ENCODE data around the gene CFAP47.

The CFAP47 gene

DNA sequence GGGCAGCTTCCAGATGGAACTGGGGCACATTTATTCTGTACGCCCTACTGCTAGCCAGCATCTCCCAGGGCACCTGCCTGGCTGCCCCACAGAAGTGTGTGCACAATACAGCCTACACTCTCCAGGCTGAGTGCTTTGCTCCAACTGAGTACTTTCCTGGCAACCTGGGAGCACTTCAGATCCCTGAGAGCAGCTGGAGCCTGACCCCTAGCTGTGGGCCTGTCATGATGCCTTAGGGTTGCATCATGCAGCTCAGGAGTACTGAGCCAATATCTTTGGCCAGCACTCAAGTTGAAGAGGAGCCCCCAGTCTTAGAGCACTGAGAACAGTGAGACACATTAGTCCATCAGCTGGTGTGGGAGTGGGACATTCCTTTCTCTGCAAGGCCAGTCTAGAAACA lies 321.9 kb downstream of the CFAP47 start:
- no CpG with 5 or more reads among the region's 1 CpG for WGBS, 2 donors (ENCODE audit: extremely low coverage in 2 of 2, insufficient read length in 2 of 2, insufficient replicate concordance in 1 of 2)
- Histone ChIP-seq H3K79me1 (ENCODE audit: low read depth, low read length) (no peaks in the 10 kb centered on the region), H2AK5ac (ENCODE audit: low read depth, low read length) (no peak overlapping the region)

DNA sequence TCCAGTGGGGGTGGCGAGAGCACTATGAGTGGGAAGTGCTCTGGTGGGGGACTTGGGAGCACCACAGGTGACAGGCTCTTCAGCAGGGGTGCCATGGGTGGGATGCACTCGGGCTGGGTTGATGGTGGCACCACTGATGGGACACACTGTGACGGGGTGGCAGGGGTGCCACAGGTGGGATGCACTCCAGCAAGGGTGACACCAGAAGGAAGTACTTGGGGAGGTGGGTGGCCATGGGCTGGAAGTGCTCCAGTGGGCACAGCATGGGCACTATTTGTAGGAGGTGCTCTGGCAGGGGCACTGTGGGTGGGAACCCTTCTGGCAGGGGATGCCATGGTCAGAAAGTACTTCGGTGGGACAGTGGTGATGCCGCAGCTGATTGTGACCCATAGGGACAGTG lies 346.6 kb downstream of the CFAP47 start:
- no peak overlapping the region for H2BK5ac ChIP-seq (ENCODE audit: low read length)
- H3K27me3 ChIP-seq (ENCODE audit: control insufficient read depth in 3 of 3, insufficient read depth in 3 of 3, low read depth in 1 of 3, low read length in 3 of 3): no peaks in the 10 kb centered on the region
- no peaks in the 10 kb centered on the region for H3K9me3 ChIP-seq (replicated peaks in 1 of 2; ENCODE audit: control insufficient read depth in 2 of 2, insufficient read depth in 1 of 2, low read depth in 1 of 2, low read length in 2 of 2)
- no peak for DNase-seq (ENCODE audit: low spot score)
- H2AFZ ChIP-seq (ENCODE audit: low read length): no peak overlapping the region
- no peak overlapping the region for H3K18ac ChIP-seq (ENCODE audit: low read length)
- no peak overlapping the region for H3K4me2 ChIP-seq (ENCODE audit: insufficient read depth, low read length, poor library complexity, severe bottlenecking)
- H3K27ac ChIP-seq (replicated peaks; ENCODE audit: low read length): no peak overlapping the region
- H2BK120ac ChIP-seq (ENCODE audit: low read depth, low read length): no peak overlapping the region
- H3K4ac ChIP-seq (ENCODE audit: low read length): no peak overlapping the region
- H3K79me1 ChIP-seq (ENCODE audit: low read depth, low read length): no peaks in the 10 kb centered on the region
- H4K91ac ChIP-seq (ENCODE audit: low read depth, low read length, poor library complexity): no peak overlapping the region
- no peak overlapping the region for H2AK5ac ChIP-seq (ENCODE audit: low read depth, low read length)
- no peak overlapping the region for H3K14ac ChIP-seq (ENCODE audit: low read length)
- no peak overlapping the region for H2BK15ac ChIP-seq (ENCODE audit: low read length)
- WGBS, 2 donors (ENCODE audit: extremely low coverage in 2 of 2, insufficient read length in 2 of 2, insufficient replicate concordance in 1 of 2): no CpG with 5 or more reads among the region's 5 CpGs
- H2BK12ac ChIP-seq (ENCODE audit: low read length): no peak overlapping the region
- no peak overlapping the region for H4K8ac ChIP-seq (ENCODE audit: low read depth, low read length)
- H3K23ac ChIP-seq (ENCODE audit: low read depth, low read length, poor library complexity): no peak overlapping the region
- H3K9ac ChIP-seq (ENCODE audit: low read depth, low read length, poor library complexity): no peak overlapping the region
- H3K4me3 ChIP-seq (ENCODE audit: low read length in 2 of 2): no peak overlapping the region
- H3K4me1 ChIP-seq (ENCODE audit: control insufficient read depth in 2 of 2, insufficient read depth in 1 of 2, low read depth in 1 of 2, low read length in 2 of 2): no peaks in the 10 kb centered on the region
- no peaks in the 10 kb centered on the region for H3K36me3 ChIP-seq (replicated peaks in 1 of 2; ENCODE audit: control insufficient read depth in 2 of 2, insufficient read depth in 2 of 2, low read length in 2 of 2)

More for the DNA sequence above, 321.9 kb downstream of the CFAP47 start:
- H2BK120ac ChIP-seq (ENCODE audit: low read depth, low read length): no peak overlapping the region
- H3K9me3 ChIP-seq (replicated peaks in 1 of 2; ENCODE audit: control insufficient read depth in 2 of 2, insufficient read depth in 1 of 2, low read depth in 1 of 2, low read length in 2 of 2): no peaks in the 10 kb centered on the region
- no peaks in the 10 kb centered on the region for H3K4me1 ChIP-seq (ENCODE audit: control insufficient read depth in 2 of 2, insufficient read depth in 1 of 2, low read depth in 1 of 2, low read length in 2 of 2)
- no peak overlapping the region for H4K91ac ChIP-seq (ENCODE audit: low read depth, low read length, poor library complexity)
- H3K27me3 ChIP-seq (ENCODE audit: control insufficient read depth in 3 of 3, insufficient read depth in 3 of 3, low read depth in 1 of 3, low read length in 3 of 3): no peaks in the 10 kb centered on the region
- H3K4ac ChIP-seq (ENCODE audit: low read length): no peak overlapping the region
- no peak overlapping the region for H3K9ac ChIP-seq (ENCODE audit: low read depth, low read length, poor library complexity)
- H3K18ac ChIP-seq (ENCODE audit: low read length): no peak overlapping the region
- H3K36me3 ChIP-seq (replicated peaks in 1 of 2; ENCODE audit: control insufficient read depth in 2 of 2, insufficient read depth in 2 of 2, low read length in 2 of 2): no peaks in the 10 kb centered on the region
- H3K14ac ChIP-seq (ENCODE audit: low read length): no peak overlapping the region
- peak overlapping the region; percentile 3 for H2AFZ ChIP-seq (ENCODE audit: low read length)
- no peak for DNase-seq (ENCODE audit: low spot score)
- no peak overlapping the region for H2BK15ac ChIP-seq (ENCODE audit: low read length)
- H2BK5ac ChIP-seq (ENCODE audit: low read length): no peak overlapping the region
- no peak overlapping the region for H3K27ac ChIP-seq (replicated peaks; ENCODE audit: low read length)
- H3K23ac ChIP-seq (ENCODE audit: low read depth, low read length, poor library complexity): no peak overlapping the region
- H2BK12ac ChIP-seq (ENCODE audit: low read length): no peak overlapping the region
- no peak overlapping the region for H3K4me3 ChIP-seq (ENCODE audit: low read length in 2 of 2)
- no peak overlapping the region for H3K4me2 ChIP-seq (ENCODE audit: insufficient read depth, low read length, poor library complexity, severe bottlenecking)
- no peak overlapping the region for H4K8ac ChIP-seq (ENCODE audit: low read depth, low read length)

DNA sequence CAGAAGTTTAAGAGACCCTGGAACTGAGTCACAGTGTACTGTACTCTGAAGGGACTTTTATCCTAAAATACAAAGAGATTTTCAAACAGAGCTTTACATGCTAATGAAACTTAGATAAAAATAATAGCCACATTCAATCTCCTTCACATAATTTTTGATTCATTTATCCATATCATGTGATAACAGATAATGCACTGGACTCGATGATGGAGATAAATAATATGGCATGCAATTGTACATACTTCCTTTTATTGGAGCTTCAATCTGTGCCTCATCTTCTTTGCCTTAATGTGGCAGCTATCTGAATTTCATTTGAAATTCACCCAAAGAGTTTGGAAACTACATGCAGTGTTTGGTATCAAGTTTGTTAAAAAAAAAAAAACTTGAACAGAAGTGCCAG lies 390.6 kb downstream of the CFAP47 start:
- DNase-seq (ENCODE audit: low spot score): no peak
- Histone ChIP-seq H3K14ac (ENCODE audit: low read length) (no peak overlapping the region), H4K91ac (ENCODE audit: low read depth, low read length, poor library complexity) (no peak overlapping the region), H3K4me1 (ENCODE audit: control insufficient read depth in 2 of 2, insufficient read depth in 1 of 2, low read depth in 1 of 2, low read length in 2 of 2) (no peaks in the 10 kb centered on the region), H4K8ac (ENCODE audit: low read depth, low read length) (no peak overlapping the region), H2AFZ (ENCODE audit: low read length) (no peak overlapping the region), H3K4ac (ENCODE audit: low read length) (no peak overlapping the region), H3K79me1 (ENCODE audit: low read depth, low read length) (no peaks in the 10 kb centered on the region), H2BK5ac (ENCODE audit: low read length) (no peak overlapping the region), H3K36me3 (replicated peaks in 1 of 2; ENCODE audit: control insufficient read depth in 2 of 2, insufficient read depth in 2 of 2, low read length in 2 of 2) (no peaks in the 10 kb centered on the region), H3K9me3 (replicated peaks in 1 of 2; ENCODE audit: control insufficient read depth in 2 of 2, insufficient read depth in 1 of 2, low read depth in 1 of 2, low read length in 2 of 2) (no peaks in the 10 kb centered on the region), H2AK5ac (ENCODE audit: low read depth, low read length) (no peak overlapping the region), H3K27me3 (ENCODE audit: control insufficient read depth in 3 of 3, insufficient read depth in 3 of 3, low read depth in 1 of 3, low read length in 3 of 3) (no peaks in the 10 kb centered on the region), H3K4me2 (ENCODE audit: insufficient read depth, low read length, poor library complexity, severe bottlenecking) (no peak overlapping the region), H3K18ac (ENCODE audit: low read length) (no peak overlapping the region), H2BK15ac (ENCODE audit: low read length) (no peak overlapping the region), H3K4me3 (ENCODE audit: low read length in 2 of 2) (no peak overlapping the region), H2BK120ac (ENCODE audit: low read depth, low read length) (no peak overlapping the region), H3K9ac (ENCODE audit: low read depth, low read length, poor library complexity) (no peak overlapping the region), H2BK12ac (ENCODE audit: low read length) (no peak overlapping the region), H3K27ac (replicated peaks; ENCODE audit: low read length) (no peak overlapping the region), H3K23ac (ENCODE audit: low read depth, low read length, poor library complexity) (no peak overlapping the region)
- WGBS, 2 donors (ENCODE audit: extremely low coverage in 2 of 2, insufficient read length in 2 of 2, insufficient replicate concordance in 1 of 2): no CpG with 5 or more reads among the region's 1 CpG

DNA sequence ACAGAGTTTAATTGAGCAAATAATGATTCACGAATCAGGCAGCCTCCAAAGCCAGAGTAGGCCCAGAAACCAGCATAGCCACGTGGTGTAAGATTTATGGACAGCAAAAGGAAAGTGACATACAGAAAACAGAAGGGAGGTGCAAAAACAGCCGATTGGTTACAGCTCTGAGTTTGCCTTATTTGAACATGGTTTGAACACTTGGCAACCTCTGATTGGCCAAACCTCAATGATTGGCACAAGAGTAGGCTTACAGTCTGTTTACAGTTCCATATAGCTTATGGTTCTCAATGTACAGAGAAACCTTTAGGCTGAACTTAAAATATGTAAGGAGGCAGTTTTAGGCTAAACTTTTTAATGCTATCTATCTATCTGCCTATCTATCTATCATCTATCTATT lies 394.8 kb downstream of the CFAP47 start:
- no peak overlapping the region for H3K14ac ChIP-seq (ENCODE audit: low read length)
- no peak overlapping the region for H3K18ac ChIP-seq (ENCODE audit: low read length)
- no peak overlapping the region for H3K27ac ChIP-seq (replicated peaks; ENCODE audit: low read length)
- DNase-seq (ENCODE audit: low spot score): no peak
- no peak overlapping the region for H3K4me3 ChIP-seq (ENCODE audit: low read length in 2 of 2)
- H3K4ac ChIP-seq (ENCODE audit: low read length): no peak overlapping the region
- H3K23ac ChIP-seq (ENCODE audit: low read depth, low read length, poor library complexity): no peak overlapping the region
- no peaks in the 10 kb centered on the region for H3K9me3 ChIP-seq (replicated peaks in 1 of 2; ENCODE audit: control insufficient read depth in 2 of 2, insufficient read depth in 1 of 2, low read depth in 1 of 2, low read length in 2 of 2)
- no peaks in the 10 kb centered on the region for H3K36me3 ChIP-seq (replicated peaks in 1 of 2; ENCODE audit: control insufficient read depth in 2 of 2, insufficient read depth in 2 of 2, low read length in 2 of 2)
- H2BK15ac ChIP-seq (ENCODE audit: low read length): no peak overlapping the region
- H4K8ac ChIP-seq (ENCODE audit: low read depth, low read length): no peak overlapping the region
- H4K91ac ChIP-seq (ENCODE audit: low read depth, low read length, poor library complexity): no peak overlapping the region
- no peak overlapping the region for H3K9ac ChIP-seq (ENCODE audit: low read depth, low read length, poor library complexity)
- H2BK5ac ChIP-seq (ENCODE audit: low read length): no peak overlapping the region
- no peak overlapping the region for H3K4me2 ChIP-seq (ENCODE audit: insufficient read depth, low read length, poor library complexity, severe bottlenecking)
- no peak overlapping the region for H2AFZ ChIP-seq (ENCODE audit: low read length)
- no CpG with 5 or more reads among the region's 3 CpGs for WGBS, 2 donors (ENCODE audit: extremely low coverage in 2 of 2, insufficient read length in 2 of 2, insufficient replicate concordance in 1 of 2)
- H3K79me1 ChIP-seq (ENCODE audit: low read depth, low read length): no peaks in the 10 kb centered on the region
- no peak overlapping the region for H2BK12ac ChIP-seq (ENCODE audit: low read length)
- no peaks in the 10 kb centered on the region for H3K27me3 ChIP-seq (ENCODE audit: control insufficient read depth in 3 of 3, insufficient read depth in 3 of 3, low read depth in 1 of 3, low read length in 3 of 3)
- H3K4me1 ChIP-seq (ENCODE audit: control insufficient read depth in 2 of 2, insufficient read depth in 1 of 2, low read depth in 1 of 2, low read length in 2 of 2): no peaks in the 10 kb centered on the region
- H2BK120ac ChIP-seq (ENCODE audit: low read depth, low read length): no peak overlapping the region
- no peak overlapping the region for H2AK5ac ChIP-seq (ENCODE audit: low read depth, low read length)
